HuH-7 (cell line): ENCODE data around the gene TAF1A.
"Not testable (repeated sequence)": the region's sequence is repeated elsewhere in the genome, so short reads cannot be mapped to it uniquely, and the experiment has no call there.

Source experiments
- DNase-seq: peaks from one replicate; pipeline ENCODE4 v3.0.0; 2011; ENCODE audit warnings: low spot score

Gene TAF1A

GRCh38 chr1:222589462-222590302 is at the start of gene TAF1A:
TAF1A (minus strand) TSS chr1:222589933.
- peak; percentile 84 for DNase-seq

DNA sequence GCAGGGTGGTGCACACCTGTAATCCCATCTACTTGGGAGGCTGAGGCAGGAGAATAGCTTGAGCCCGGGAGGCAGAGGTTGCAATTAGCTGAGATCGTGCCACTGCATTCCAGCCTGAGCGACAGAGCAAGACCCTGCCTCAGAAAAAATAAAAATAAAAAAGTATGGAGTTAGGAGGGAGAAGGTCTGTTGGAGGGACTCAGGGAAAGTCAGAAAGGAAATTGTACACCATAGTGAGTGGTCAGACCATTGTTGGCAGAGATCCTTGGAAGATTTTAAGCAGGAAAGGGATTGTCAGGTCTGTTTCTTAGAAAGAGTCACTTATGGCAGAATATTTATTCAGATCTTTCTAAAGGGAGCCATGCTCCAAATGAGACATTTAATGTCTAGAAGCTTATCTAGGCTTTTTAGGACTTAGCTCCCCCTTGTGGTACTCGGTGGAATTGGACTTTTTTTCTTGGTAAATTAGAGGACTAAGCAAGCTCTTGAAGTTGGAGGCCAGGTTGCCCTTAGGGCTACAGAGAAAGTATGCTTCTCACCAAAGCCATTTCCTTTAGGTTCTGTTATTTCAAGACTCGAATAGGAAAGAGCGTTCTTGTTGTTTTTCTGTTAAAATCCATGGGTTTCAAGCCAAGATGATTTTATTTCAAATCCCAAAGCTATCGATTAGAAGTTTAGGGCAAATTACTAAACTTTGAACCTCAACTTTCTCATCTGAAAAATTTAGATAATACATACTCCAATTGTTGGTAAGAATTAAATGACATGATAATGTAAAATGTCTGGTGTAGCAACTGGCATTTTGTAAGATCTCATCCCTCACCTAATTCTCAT is 44.7 kb upstream of the TAF1A start:
- DNase-seq, result peak; percentile 30

GRCh38 chr1:222632749-222633148 is 43.0 kb upstream of the TAF1A start:
- DNase-seq, result no peak

DNA sequence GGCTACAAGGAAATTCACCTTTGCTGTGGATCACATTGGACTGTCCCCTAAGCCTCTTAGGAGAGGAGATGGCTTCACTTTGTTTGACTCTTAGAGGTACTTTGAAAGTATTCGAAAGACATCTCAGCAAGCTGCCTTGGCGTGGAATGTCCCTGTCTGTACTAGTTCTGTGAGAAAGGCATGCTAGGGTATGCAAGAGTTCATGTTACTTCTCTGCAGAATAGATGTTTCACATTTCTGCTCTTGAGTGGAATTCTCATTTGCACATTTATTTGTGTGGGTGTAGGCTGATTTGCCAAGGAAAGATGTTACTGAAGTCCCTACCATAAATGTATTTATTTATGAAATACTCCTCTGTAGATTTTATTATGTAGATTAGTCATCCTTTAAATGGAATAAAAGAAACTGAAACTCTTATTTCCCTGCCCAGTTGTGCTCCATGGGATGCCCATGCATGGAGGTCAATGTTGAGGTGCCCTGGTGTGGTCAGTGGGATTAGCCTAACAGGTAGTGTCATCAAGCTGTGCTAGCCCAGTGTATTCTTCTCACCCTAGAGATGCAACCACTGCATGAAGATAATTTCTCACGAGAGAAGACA is 42.0 kb upstream of the TAF1A start:
- DNase-seq, result no peak

DNA sequence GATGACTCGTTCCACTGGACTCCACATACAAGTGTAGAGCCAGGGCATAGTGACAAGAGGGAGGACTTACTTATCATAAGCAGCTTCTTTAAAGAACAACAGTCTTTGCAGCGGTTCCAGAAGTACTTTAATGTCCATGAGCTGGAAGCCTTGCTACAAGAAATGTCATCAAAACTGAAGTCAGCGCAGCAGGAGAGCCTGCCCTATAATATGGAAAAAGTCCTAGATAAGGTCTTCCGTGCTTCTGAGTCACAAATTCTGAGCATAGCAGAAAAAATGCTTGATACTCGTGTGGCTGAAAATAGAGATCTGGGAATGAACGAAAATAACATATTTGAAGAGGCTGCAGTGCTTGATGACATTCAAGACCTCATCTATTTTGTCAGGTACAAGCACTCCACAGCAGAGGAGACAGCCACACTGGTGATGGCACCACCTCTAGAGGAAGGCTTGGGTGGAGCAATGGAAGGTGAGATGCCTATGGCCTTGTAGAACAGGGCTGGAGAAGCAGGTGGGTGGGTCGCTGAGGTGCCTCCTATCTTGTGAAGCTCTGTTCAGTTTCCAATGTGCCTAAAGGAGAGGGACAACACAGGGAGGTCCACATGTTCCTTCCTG is 40.3 kb upstream of the TAF1A start:
- no peak for DNase-seq

GRCh38 chr1:222627232-222627631 is 37.5 kb upstream of the TAF1A start:
- no peak for DNase-seq

GRCh38 chr1:222624214-222624613 is 34.5 kb upstream of the TAF1A start:
- no peak for DNase-seq

DNA sequence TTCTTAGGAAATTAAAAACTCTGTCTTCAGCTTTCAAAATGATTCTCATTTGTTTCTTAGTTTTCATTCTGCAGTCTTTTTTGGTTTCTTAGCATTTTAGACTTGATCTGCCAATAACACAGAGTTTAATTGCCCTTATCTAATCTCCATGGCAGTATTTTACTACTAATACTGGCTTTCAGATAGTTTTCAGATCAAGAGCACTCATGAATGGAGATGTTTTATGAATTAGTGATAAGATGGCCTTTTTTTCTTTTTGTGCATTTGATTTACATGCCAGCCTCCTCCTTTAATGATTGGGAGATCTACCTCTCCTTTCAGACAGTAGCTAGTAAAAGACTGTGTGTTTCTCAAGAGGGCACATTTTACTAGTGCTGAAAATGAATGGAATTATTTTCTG is 33.7 kb upstream of the TAF1A start:
- DNase-seq, result no peak

- no peak for DNase-seq
These were observed 33.0 kb upstream of the TAF1A start for GRCh38 chr1:222622765-222623164.

- no peak for DNase-seq
These were observed 30.8 kb upstream of the TAF1A start for GRCh38 chr1:222620566-222620965.

- peak; percentile 51 for DNase-seq
These were observed 29.3 kb upstream of the TAF1A start for GRCh38 chr1:222618880-222619596.

DNA sequence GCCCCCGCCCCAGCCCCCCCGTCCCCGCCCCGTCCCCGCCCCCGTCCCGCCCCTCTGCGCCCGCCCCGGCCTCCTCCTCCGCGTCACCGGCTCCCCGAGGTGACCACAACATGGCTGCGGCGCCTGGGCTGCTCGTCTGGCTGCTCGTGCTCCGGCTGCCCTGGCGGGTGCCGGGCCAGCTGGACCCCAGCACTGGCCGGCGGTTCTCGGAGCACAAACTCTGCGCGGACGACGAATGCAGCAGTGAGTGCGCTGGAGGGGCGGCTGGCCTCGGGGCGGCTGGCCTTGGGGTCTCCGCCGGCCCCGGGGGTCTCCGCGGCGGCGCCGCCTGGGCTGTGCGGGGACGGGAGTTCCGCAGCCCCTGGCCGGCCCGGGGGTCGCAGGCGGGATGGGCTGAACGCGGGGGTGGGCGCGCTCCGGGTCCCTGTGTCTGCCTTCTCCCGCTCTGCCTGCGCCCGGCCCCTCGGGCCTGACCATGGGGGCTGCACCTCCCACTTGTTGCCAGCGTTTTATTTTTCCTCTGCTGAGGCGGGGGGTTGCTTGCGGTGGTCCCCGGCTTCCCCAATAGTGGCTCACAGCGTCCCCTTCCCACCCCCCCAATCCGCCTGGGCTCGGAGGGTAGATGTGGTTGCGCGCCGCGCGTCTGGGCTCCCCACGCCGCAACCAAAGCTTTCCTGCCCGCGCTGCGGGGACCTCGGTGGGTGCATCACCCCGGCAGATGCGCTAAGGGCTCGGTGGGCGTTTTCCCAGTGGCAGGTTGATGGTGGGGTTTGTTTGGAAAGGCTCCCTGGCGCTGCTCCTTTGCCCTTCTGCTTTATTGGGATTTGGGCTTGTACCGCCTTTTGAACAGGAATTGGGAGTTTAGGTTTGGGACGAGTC is 28.5 kb upstream of the TAF1A start, which contains the start of gene MIA3:
Gene MIA3 (plus strand): TSS at position 97 of the 879 bp plus-strand sequence. CDS start 14 bp downstream, at position 111.
- DNase-seq, result peak; percentile 90

GRCh38 chr1:222617367-222617951 is 27.7 kb upstream of the TAF1A start:
- peak; percentile 84 for DNase-seq

GRCh38 chr1:222616525-222616924 is 26.8 kb upstream of the TAF1A start:
- DNase-seq, result peak; percentile 12

- no peak for DNase-seq
These were observed 23.9 kb upstream of the TAF1A start for GRCh38 chr1:222613627-222614026.

- DNase-seq, result no peak
These were observed 21.0 kb upstream of the TAF1A start for GRCh38 chr1:222610728-222611127.

GRCh38 chr1:222609111-222609510 is 19.4 kb upstream of the TAF1A start:
- not testable (repeated sequence) for DNase-seq

DNA sequence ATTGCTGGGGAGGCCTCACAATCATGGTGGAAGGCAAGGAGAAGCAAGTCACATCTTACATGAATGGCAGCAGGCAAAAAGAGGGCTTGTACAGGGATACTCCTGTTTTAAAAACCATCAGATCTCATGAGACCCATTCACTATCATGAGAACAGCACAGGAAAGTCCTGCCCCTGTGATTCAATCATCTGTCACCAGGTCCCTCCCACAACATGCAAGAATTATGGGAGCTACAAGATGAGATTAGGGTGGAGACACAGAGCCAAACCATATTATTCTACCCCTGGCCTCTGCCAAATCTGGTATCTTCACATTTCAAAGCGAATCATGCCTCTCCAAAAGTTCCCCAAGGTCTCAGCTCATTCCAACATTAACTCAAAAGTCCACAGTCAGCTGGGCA is 17.0 kb upstream of the TAF1A start:
- no peak for DNase-seq

DNA sequence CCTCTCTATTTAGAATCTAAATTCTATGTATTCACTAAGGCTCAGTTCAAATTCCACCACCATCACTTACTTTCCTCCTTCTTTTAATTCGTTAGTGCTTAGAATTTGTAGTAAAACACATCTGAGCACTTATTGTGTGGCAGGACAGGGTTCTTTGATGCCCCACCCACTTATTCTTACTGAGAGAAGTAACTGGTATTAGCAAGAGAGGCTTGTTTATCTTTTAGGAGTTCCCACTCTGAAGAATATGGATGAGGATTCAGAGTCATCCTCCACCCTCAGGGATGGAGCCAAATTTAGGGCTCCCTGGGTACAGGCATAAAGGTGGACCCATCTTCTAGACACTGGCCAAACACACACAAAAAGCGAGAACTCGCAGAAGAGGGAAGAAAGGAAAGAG is 11.5 kb upstream of the TAF1A start:
- DNase-seq, result no peak

GRCh38 chr1:222600281-222600680 is 10.5 kb upstream of the TAF1A start:
- no peak for DNase-seq
